ENCODE data around the gene IGDCC3. TPM values are rescaled to one million over a fixed set of nuclear protein-coding genes. Genes with fewer than 3 reads are reported as not detected.

The IGDCC3 gene
- total and polyA plus RNA-seq, 2 donors (not counting 3 experiments of a cell fraction or from before 2014, with no cell fraction given) = 0.03 TPM; not detected in 1

GRCh38 chr15:65329984-65330735 lies 47.6 kb downstream of the IGDCC3 start:
- Histone ChIP-seq H3K27me3 (ENCODE audit: control insufficient read depth in 2 of 2, insufficient read depth in 2 of 2, low read length in 2 of 2) (no peaks in the 10 kb centered on the region), H2AFZ (ENCODE audit: low read depth, low read length) (no peak overlapping the region), H3K4me3 (replicated peaks in 1 of 3; ENCODE audit: insufficient read depth in 1 of 3, low read depth in 1 of 3, low read length in 3 of 3) (no peak overlapping the region), H3K4me1 (ENCODE audit: control insufficient read depth, extremely low read depth, insufficient read depth, low read length) (peaks cover 3% of the 10 kb centered on the region), H3K9ac (replicated peaks; ENCODE audit: extremely low read depth, insufficient read depth, low read length) (no peak overlapping the region), H3K4me2 (ENCODE audit: insufficient read depth, low read length) (no peak overlapping the region), H3K9me1 (replicated peaks; ENCODE audit: control insufficient read depth, extremely low read depth, insufficient read depth, low read length) (no peaks in the 10 kb centered on the region), H3K27ac (ENCODE audit: insufficient read depth, low read depth, low read length) (no peak overlapping the region), H3K36me3 (ENCODE audit: control insufficient read depth in 2 of 2, extremely low read depth in 1 of 2, insufficient read depth in 2 of 2, low read length in 2 of 2) (no peaks in the 10 kb centered on the region), H4K20me1 (replicated peaks; ENCODE audit: control insufficient read depth, extremely low read depth, insufficient read depth, low read length) (no peaks in the 10 kb centered on the region), H3K9me3 (replicated peaks; ENCODE audit: control insufficient read depth, insufficient read depth, low read length) (no peaks in the 10 kb centered on the region), H3K79me2 (ENCODE audit: control insufficient read depth, insufficient read depth, low read length) (no peaks in the 10 kb centered on the region)
- intact Hi-C loops (cut with micrococcal nuclease) (no loop called here), dilution Hi-C loops (cut with MboI; ENCODE audit: extremely low pct_ligation_motif_present, low sequenced_read_pairs) (no loop called here)
- FAIRE-seq (no peak), DNase-seq (ENCODE audit: low read depth, low spot score) (no peak)
- POLR2A ChIA-PET = no interaction called here
- BruUV-seq (replicated peaks) = no TSS peak
- TF ChIP-seq FOS (IDR thresholded peaks at IDR 0.05; ENCODE audit: borderline replicate concordance, insufficient read depth, low read length) = no peak
- TF ChIP-seq MYC (IDR thresholded peaks at IDR 0.05; ENCODE audit: low read depth, low read length) = no peak
- TF ChIP-seq, protein P1, sequence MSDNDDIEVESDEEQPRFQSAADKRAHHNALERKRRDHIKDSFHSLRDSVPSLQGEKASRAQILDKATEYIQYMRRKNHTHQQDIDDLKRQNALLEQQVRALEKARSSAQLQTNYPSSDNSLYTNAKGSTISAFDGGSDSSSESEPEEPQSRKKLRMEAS (IDR thresholded peaks at IDR 0.05; ENCODE audit: insufficient read depth, insufficient read length) = no peak
- TF ChIP-seq POLR2AphosphoS5 (IDR thresholded peaks at IDR 0.05; ENCODE audit: insufficient read depth, low read depth, low read length) = no peak
- TF ChIP-seq GATA2 (IDR thresholded peaks at IDR 0.05; ENCODE audit: insufficient read depth, insufficient read length, low read depth, low read length) = no peak
- no peak for TF ChIP-seq EZH2 (IDR thresholded peaks at IDR 0.05; ENCODE audit: borderline replicate concordance, low read depth, low read length, severe bottlenecking)
- no peak for TF ChIP-seq POLR2A (IDR thresholded peaks at IDR 0.05; ENCODE audit: low read depth, low read length)
- TF ChIP-seq, protein P2, sequence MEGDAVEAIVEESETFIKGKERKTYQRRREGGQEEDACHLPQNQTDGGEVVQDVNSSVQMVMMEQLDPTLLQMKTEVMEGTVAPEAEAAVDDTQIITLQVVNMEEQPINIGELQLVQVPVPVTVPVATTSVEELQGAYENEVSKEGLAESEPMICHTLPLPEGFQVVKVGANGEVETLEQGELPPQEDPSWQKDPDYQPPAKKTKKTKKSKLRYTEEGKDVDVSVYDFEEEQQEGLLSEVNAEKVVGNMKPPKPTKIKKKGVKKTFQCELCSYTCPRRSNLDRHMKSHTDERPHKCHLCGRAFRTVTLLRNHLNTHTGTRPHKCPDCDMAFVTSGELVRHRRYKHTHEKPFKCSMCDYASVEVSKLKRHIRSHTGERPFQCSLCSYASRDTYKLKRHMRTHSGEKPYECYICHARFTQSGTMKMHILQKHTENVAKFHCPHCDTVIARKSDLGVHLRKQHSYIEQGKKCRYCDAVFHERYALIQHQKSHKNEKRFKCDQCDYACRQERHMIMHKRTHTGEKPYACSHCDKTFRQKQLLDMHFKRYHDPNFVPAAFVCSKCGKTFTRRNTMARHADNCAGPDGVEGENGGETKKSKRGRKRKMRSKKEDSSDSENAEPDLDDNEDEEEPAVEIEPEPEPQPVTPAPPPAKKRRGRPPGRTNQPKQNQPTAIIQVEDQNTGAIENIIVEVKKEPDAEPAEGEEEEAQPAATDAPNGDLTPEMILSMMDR (IDR thresholded peaks at IDR 0.05; ENCODE audit: extremely low read depth in 1 of 2, insufficient read depth in 1 of 2, low read depth in 1 of 2, low read length in 2 of 2) = no peak
- no peak for TF ChIP-seq JUN (IDR thresholded peaks at IDR 0.05; ENCODE audit: borderline replicate concordance, insufficient read depth, insufficient read length, low read depth)
- CTCF ChIA-PET = interaction anchor here (1.0 to 3.1 kb wide), 2 partner anchors 55 to 75 kb away, joined by 3 to 13 read pairs; no protein-coding TSS in a partner anchor
